ENCODE results near the gene RASSF10. TPM values are rescaled to one million over a fixed set of nuclear protein-coding genes. Genes with fewer than 3 reads are reported as not detected.

RASSF10 gene
- total RNA-seq, 1 experiment from 2014 or later = not detected

GRCh38 chr11:12995188-12995587 lies 13.9 kb upstream of the RASSF10 start:
- Histone ChIP-seq H3K27ac (ENCODE audit: low read length) (no peak overlapping the region), H3F3A (ENCODE audit: low read length, unreplicated experiment) (no peaks in the 10 kb centered on the region), H3K79me2 (ENCODE audit: low read length) (no peaks in the 10 kb centered on the region), H3K9me3 (ENCODE audit: low read length) (no peaks in the 10 kb centered on the region), H3K4me3 (ENCODE audit: low read length) (no peak overlapping the region), H3K4me2 (ENCODE audit: low read length) (no peak overlapping the region), H2AFZ (ENCODE audit: low read length) (no peak overlapping the region), H3K36me3 (ENCODE audit: low read depth, low read length) (no peaks in the 10 kb centered on the region), H3K4me1 (ENCODE audit: insufficient read depth, low read length) (peaks cover 11% of the 10 kb centered on the region), H3K9me2 (replicated peaks; ENCODE audit: low read length) (no peaks in the 10 kb centered on the region), H4K20me1 (ENCODE audit: low read length) (no peaks in the 10 kb centered on the region), H3K9ac (ENCODE audit: low read length) (no peak overlapping the region), H3K27me3 (ENCODE audit: low read length) (no peaks in the 10 kb centered on the region)
- no peak for TF ChIP-seq CTCF (conservative IDR thresholded peaks at IDR 0.05; ENCODE audit: low read depth, low read length)
- no peak for TF ChIP-seq EZH2phosphoT487 (IDR thresholded peaks at IDR 0.05; ENCODE audit: borderline replicate concordance, low read length)
- no peak for TF ChIP-seq EZH2 (IDR thresholded peaks at IDR 0.05; ENCODE audit: low read length, unreplicated experiment)
- ChIA-PET POLR2A (ENCODE audit: unreplicated experiment) (no interaction called here), CTCF (no interaction called here)
- intact Hi-C loops (cut with micrococcal nuclease) = no loop called here
- ATAC-seq (no peak), DNase-seq (no peak)
- no TSS peak for BruUV-seq (replicated peaks)

GRCh38 chr11:12995823-12996222 lies 13.3 kb upstream of the RASSF10 start:
- ChIA-PET POLR2A (ENCODE audit: unreplicated experiment) (no interaction called here), CTCF (no interaction called here)
- Histone ChIP-seq H3K36me3 (ENCODE audit: low read depth, low read length) (no peaks in the 10 kb centered on the region), H3K9me2 (replicated peaks; ENCODE audit: low read length) (no peaks in the 10 kb centered on the region), H2AFZ (ENCODE audit: low read length) (no peak overlapping the region), H3K4me2 (ENCODE audit: low read length) (no peak overlapping the region), H3K27ac (ENCODE audit: low read length) (no peak overlapping the region), H3K4me3 (ENCODE audit: low read length) (no peak overlapping the region), H3F3A (ENCODE audit: low read length, unreplicated experiment) (no peaks in the 10 kb centered on the region), H3K27me3 (ENCODE audit: low read length) (no peaks in the 10 kb centered on the region), H3K9ac (ENCODE audit: low read length) (no peak overlapping the region), H3K79me2 (ENCODE audit: low read length) (no peaks in the 10 kb centered on the region), H4K20me1 (ENCODE audit: low read length) (no peaks in the 10 kb centered on the region), H3K9me3 (ENCODE audit: low read length) (no peaks in the 10 kb centered on the region), H3K4me1 (ENCODE audit: insufficient read depth, low read length) (peaks cover 11% of the 10 kb centered on the region)
- ATAC-seq (no peak), DNase-seq (no peak)
- intact Hi-C loops (cut with micrococcal nuclease) = no loop called here
- no peak for TF ChIP-seq EZH2 (IDR thresholded peaks at IDR 0.05; ENCODE audit: low read length, unreplicated experiment)
- TF ChIP-seq CTCF (conservative IDR thresholded peaks at IDR 0.05; ENCODE audit: low read depth, low read length) = no peak
- no peak for TF ChIP-seq EZH2phosphoT487 (IDR thresholded peaks at IDR 0.05; ENCODE audit: borderline replicate concordance, low read length)
- BruUV-seq (replicated peaks) = no TSS peak

- no TSS peak for BruUV-seq (replicated peaks)
- ATAC-seq (no peak), DNase-seq (no peak)
- Histone ChIP-seq H3K27ac (ENCODE audit: low read length) (no peak overlapping the region), H3F3A (ENCODE audit: low read length, unreplicated experiment) (no peaks in the 10 kb centered on the region), H4K20me1 (ENCODE audit: low read length) (no peaks in the 10 kb centered on the region), H3K27me3 (ENCODE audit: low read length) (no peaks in the 10 kb centered on the region), H3K4me1 (ENCODE audit: insufficient read depth, low read length) (peaks cover 11% of the 10 kb centered on the region), H3K4me3 (ENCODE audit: low read length) (no peak overlapping the region), H3K9me3 (ENCODE audit: low read length) (no peaks in the 10 kb centered on the region), H3K4me2 (ENCODE audit: low read length) (no peak overlapping the region), H3K9me2 (replicated peaks; ENCODE audit: low read length) (no peaks in the 10 kb centered on the region), H3K79me2 (ENCODE audit: low read length) (no peaks in the 10 kb centered on the region), H2AFZ (ENCODE audit: low read length) (no peak overlapping the region), H3K9ac (ENCODE audit: low read length) (no peak overlapping the region), H3K36me3 (ENCODE audit: low read depth, low read length) (no peaks in the 10 kb centered on the region)
- intact Hi-C loops (cut with micrococcal nuclease) = no loop called here
- TF ChIP-seq CTCF (conservative IDR thresholded peaks at IDR 0.05; ENCODE audit: low read depth, low read length) (no peak), EZH2 (IDR thresholded peaks at IDR 0.05; ENCODE audit: low read length, unreplicated experiment) (no peak), EZH2phosphoT487 (IDR thresholded peaks at IDR 0.05; ENCODE audit: borderline replicate concordance, low read length) (no peak)
- POLR2A ChIA-PET (ENCODE audit: unreplicated experiment) = no interaction called here
- CTCF ChIA-PET = no interaction called here
Measured at GRCh38 chr11:12997168-12997567, 11.9 kb upstream of the RASSF10 start.

All from PC-3 (cell line).